Stimulated activated CD8-positive, alpha-beta memory T cell treated with anti-CD3 and anti-CD28 coated beads, Interleukin-2, amount 100 ng/mL, for 1 hour (primary cell): ENCODE results near the gene DPF3.
A peak's percentile ranks its signal among the peaks of the same experiment; 100 is the strongest.

Source experiments
- DNase-seq, 2 donors: peaks; one replicate each; pipeline ENCODE4 v3.0.0-alpha.2; 2020; ENCODE audit warnings: low read depth in 2 of 2

The DPF3 gene

GRCh38 chr14:72904840-72905561 is 11.1 kb upstream of the DPF3 start:
- DNase-seq = peak; percentile 33 to 45

GRCh38 chr14:72904218-72904617 is 10.3 kb upstream of the DPF3 start:
- no peak for DNase-seq

- DNase-seq = no peak
Observed at GRCh38 chr14:72903716-72904115, 9.8 kb upstream of the DPF3 start.

- no peak for DNase-seq
Observed at GRCh38 chr14:72902801-72903530, 9.1 kb upstream of the DPF3 start.

GRCh38 chr14:72901361-72901760 is 7.5 kb upstream of the DPF3 start:
- DNase-seq = no peak

- no peak for DNase-seq
Observed at GRCh38 chr14:72898448-72898847, 4.5 kb upstream of the DPF3 start.

- DNase-seq = no peak
Observed at GRCh38 chr14:72894623-72895378, 900 bp upstream of the DPF3 start.

- DNase-seq = no peak
Observed at GRCh38 chr14:72894323-72894622, 372 bp upstream of the DPF3 start.

GRCh38 chr14:72892879-72893635 is 844 bp downstream of the DPF3 start:
- no peak for DNase-seq

- no peak for DNase-seq
Observed at GRCh38 chr14:72892103-72892878, 1.6 kb downstream of the DPF3 start.

GRCh38 chr14:72891666-72892102 is 2.2 kb downstream of the DPF3 start:
- no peak for DNase-seq

- no peak for DNase-seq
Observed at GRCh38 chr14:72889366-72889765, 4.5 kb downstream of the DPF3 start.

- no peak for DNase-seq
Observed at GRCh38 chr14:72888636-72889201, 5.2 kb downstream of the DPF3 start.

- DNase-seq = no peak
Observed at GRCh38 chr14:72888192-72888591, 5.7 kb downstream of the DPF3 start.

GRCh38 chr14:72887514-72887913 is 6.4 kb downstream of the DPF3 start:
- no peak for DNase-seq

GRCh38 chr14:72884386-72884785 is 9.5 kb downstream of the DPF3 start:
- no peak for DNase-seq

GRCh38 chr14:72883961-72884360 is 9.9 kb downstream of the DPF3 start:
- no peak for DNase-seq

- no peak for DNase-seq
Observed at GRCh38 chr14:72883109-72883508, 10.8 kb downstream of the DPF3 start.

- no peak for DNase-seq
Observed at GRCh38 chr14:72882463-72882862, 11.4 kb downstream of the DPF3 start.

- no peak for DNase-seq
Observed at GRCh38 chr14:72882047-72882446, 11.9 kb downstream of the DPF3 start.

GRCh38 chr14:72881543-72881942 is 12.4 kb downstream of the DPF3 start:
- DNase-seq = no peak
